H9 (cell line): ENCODE data around the gene YY1. TPM values are rescaled to one million over a fixed set of nuclear protein-coding genes. Genes with fewer than 3 reads are reported as not detected.

Source experiments
- DNase-seq: peaks from one replicate; pipeline ENCODE4 v3.0.0-alpha.2; 2017
- H2AFZ ChIP-seq: one replicate; pipeline ENCODE4 v1.6.1; 2013; ENCODE audit warnings: mild to moderate bottlenecking, low read length, control low read depth, moderate library complexity
- H2AK5ac ChIP-seq: 2 replicates; pipeline ENCODE4 v1.6.1; 2013; ENCODE audit warnings: low read length, control low read depth, mixed read lengths; ENCODE audit not compliant: insufficient read length
- H2BK120ac ChIP-seq: one replicate; pipeline ENCODE4 v1.6.1; 2013; ENCODE audit warnings: low read depth, mild to moderate bottlenecking, low read length, control low read depth, inconsistent platforms; ENCODE audit not compliant: poor library complexity, severe bottlenecking
- H2BK12ac ChIP-seq: 2 replicates; pipeline ENCODE4 v1.6.1; 2013; ENCODE audit warnings: low read length, control low read depth, mixed read lengths, low read depth; ENCODE audit not compliant: insufficient read length
- H2BK15ac ChIP-seq: 2 replicates; pipeline ENCODE4 v1.6.1; 2013; ENCODE audit warnings: low read depth, low read length, control low read depth
- H2BK20ac ChIP-seq: one replicate; pipeline ENCODE4 v1.6.1; 2013; ENCODE audit warnings: low read depth, mild to moderate bottlenecking, low read length, control low read depth, inconsistent platforms; ENCODE audit not compliant: poor library complexity, severe bottlenecking
- H2BK5ac ChIP-seq: 2 replicates; pipeline ENCODE4 v1.6.1; 2013; ENCODE audit warnings: low read length, control low read depth, mixed read lengths; ENCODE audit not compliant: insufficient read length
- H3K14ac ChIP-seq: 2 replicates; pipeline ENCODE4 v1.6.1; 2013; ENCODE audit warnings: low read length, control low read depth; ENCODE audit not compliant: insufficient read depth
- H3K18ac ChIP-seq: 2 replicates; pipeline ENCODE4 v1.6.1; 2013; ENCODE audit warnings: low read depth, mild to moderate bottlenecking, mixed read lengths, low read length, control low read depth; ENCODE audit not compliant: insufficient read length
- H3K23ac ChIP-seq: 2 replicates; pipeline ENCODE4 v1.6.1; 2013; ENCODE audit warnings: low read length, control low read depth, mixed read lengths, low read depth; ENCODE audit not compliant: insufficient read length
- H3K23me2 ChIP-seq: 2 replicates; pipeline ENCODE4 v1.6.1; 2013; ENCODE audit warnings: low read depth, mild to moderate bottlenecking, mixed read lengths, low read length, control low read depth; ENCODE audit not compliant: insufficient read length, poor library complexity, severe bottlenecking
- H3K27ac ChIP-seq: 2 replicates; pipeline ENCODE4 v1.5.1; 2013; ENCODE audit warnings: low read length, control low read depth, mixed read lengths, low read depth; ENCODE audit not compliant: insufficient read length
- H3K27me3 ChIP-seq: 2 replicates; pipeline ENCODE4 v1.6.1; 2013; ENCODE audit warnings: low read length, control low read depth, inconsistent platforms; ENCODE audit not compliant: insufficient read depth
- H3K4ac ChIP-seq: 2 replicates; pipeline ENCODE4 v1.6.1; 2013; ENCODE audit warnings: low read depth, mild to moderate bottlenecking, control low read depth, inconsistent platforms, low read length, moderate library complexity
- H3K4me1 ChIP-seq: 2 replicates; pipeline ENCODE4 v1.6.1; 2013; ENCODE audit warnings: low read length, control low read depth, inconsistent platforms; ENCODE audit not compliant: insufficient read depth
- H3K4me2 ChIP-seq: 2 replicates; pipeline ENCODE4 v1.6.1; 2013; ENCODE audit warnings: low read length, control low read depth, mixed read lengths; ENCODE audit not compliant: insufficient read length, insufficient read depth
- H3K56ac ChIP-seq: 2 replicates; pipeline ENCODE4 v1.6.1; 2013; ENCODE audit warnings: low read depth, mild to moderate bottlenecking, mixed read lengths, low read length, control low read depth; ENCODE audit not compliant: insufficient read length
- H3K79me1 ChIP-seq: 2 replicates; pipeline ENCODE4 v1.6.1; 2013; ENCODE audit warnings: low read depth, mild to moderate bottlenecking, moderate library complexity, low read length, control low read depth, inconsistent platforms; ENCODE audit not compliant: insufficient read depth, poor library complexity, severe bottlenecking
- H3K79me2 ChIP-seq: 2 replicates; pipeline ENCODE4 v1.6.1; 2013; ENCODE audit warnings: low read length, control low read depth, inconsistent platforms; ENCODE audit not compliant: insufficient read depth
- H3K9ac ChIP-seq: 2 replicates; pipeline ENCODE4 v1.6.1; 2013; ENCODE audit warnings: low read length, control low read depth, mixed read lengths; ENCODE audit not compliant: insufficient read length; ENCODE audit errors: extremely low read depth
- H3K9me3 ChIP-seq: one replicate; pipeline ENCODE4 v1.6.1; 2013; ENCODE audit warnings: low read depth, low read length, inconsistent platforms; ENCODE audit not compliant: control insufficient read depth
- H3T11ph ChIP-seq: one replicate; pipeline ENCODE4 v1.6.1; 2013; ENCODE audit warnings: mild to moderate bottlenecking, low read length, control low read depth, inconsistent platforms
- H4K20me1 ChIP-seq: one replicate; pipeline ENCODE4 v1.6.1; 2013; ENCODE audit not compliant: control insufficient read depth, insufficient read length, insufficient read depth
- H4K5ac ChIP-seq: 2 replicates; pipeline ENCODE4 v1.6.1; 2013; ENCODE audit warnings: low read depth, mild to moderate bottlenecking, mixed read lengths, low read length, control low read depth; ENCODE audit not compliant: insufficient read length
- H4K8ac ChIP-seq: replicated peaks from 2 replicates; pipeline ENCODE4 v1.6.1; 2013; ENCODE audit warnings: low read length, control low read depth, mixed read lengths, low read depth; ENCODE audit not compliant: insufficient read length
- H4K91ac ChIP-seq: 2 replicates; pipeline ENCODE4 v1.6.1; 2013; ENCODE audit warnings: low read depth, mild to moderate bottlenecking, moderate library complexity, mixed read lengths, low read length, control low read depth; ENCODE audit not compliant: insufficient read length
- H3K27ac Mint-ChIP-seq, 3 experiments: 2 replicates in 2 of 3; 3 replicates in 1 of 3; pipeline ENCODE4 v1.8.0; 2020 to 2021; ENCODE audit warnings: mixed read lengths in 3 of 3, mild to moderate bottlenecking in 1 of 3, moderate library complexity in 1 of 3
- H3K27me3 Mint-ChIP-seq: 2 replicates; pipeline ENCODE4 v1.8.0; 2021; ENCODE audit warnings: low read depth, mild to moderate bottlenecking, moderate library complexity, mixed read lengths
- H3K36me3 Mint-ChIP-seq, 3 experiments: 2 replicates in 2 of 3; 3 replicates in 1 of 3; pipeline ENCODE4 v1.8.0; 2020 to 2021; ENCODE audit warnings: low read depth in 3 of 3, mixed read lengths in 3 of 3; ENCODE audit not compliant: insufficient read depth in 1 of 3
- H3K4me1 Mint-ChIP-seq, 2 experiments: 2 replicates each; pipeline ENCODE4 v1.8.0; 2020; ENCODE audit warnings: mixed read lengths in 2 of 2
- H3K4me3 Mint-ChIP-seq, 2 experiments: 2 replicates in 1 of 2; 3 replicates in 1 of 2; pipeline ENCODE4 v1.8.0; 2020 to 2021; ENCODE audit warnings: mild to moderate bottlenecking in 2 of 2, mixed read lengths in 2 of 2, moderate library complexity in 1 of 2
- H3K9me3 Mint-ChIP-seq, 2 experiments: 2 replicates in 1 of 2; 3 replicates in 1 of 2; pipeline ENCODE4 v1.8.0; 2020; ENCODE audit warnings: mild to moderate bottlenecking in 2 of 2, mixed read lengths in 2 of 2, moderate library complexity in 1 of 2
- CTCF ChIP-seq: fragments of 200-600 bp; sonication (generic); conservative IDR thresholded peaks from 3 replicates; pipeline ENCODE4 v1.8.0; 2021; ENCODE audit warnings: antibody characterized with exemption, mild to moderate bottlenecking
- WGBS: extraction: QIAGEN DNeasy Blood & Tissue Kit; methylation state at CpG from one replicate; pipeline ENCODE4 v1.1.7; 2013; ENCODE audit warnings: missing lambda C conversion rate, low lambda C conversion rate, mixed read lengths; ENCODE audit not compliant: insufficient read length; ENCODE audit errors: extremely low coverage; 5-methylcytosine and 5-hydroxymethylcytosine counted together
- total RNA-seq: library from RNA; stranded (reverse); gene quantifications from 2 replicates; pipeline ENCODE4 v1.2.1, GENCODE V29; 2021

Gene YY1
- total RNA-seq, 1 experiment from 2014 or later, result 103 TPM

- Histone ChIP-seq H2BK15ac (no peak overlapping the region), H2AFZ (no peak overlapping the region), H3K4ac (no peak overlapping the region), H3K9me3 (no peaks in the 10 kb centered on the region), H3K4me1 (no peaks in the 10 kb centered on the region), H4K5ac (no peak overlapping the region), H3T11ph (no peak overlapping the region), H3K79me2 (no peaks in the 10 kb centered on the region), H3K27me3 (no peaks in the 10 kb centered on the region; the same call in 1 of the 2 replicates), H3K56ac (no peak overlapping the region), H2BK5ac (no peak overlapping the region), H3K23me2 (no peaks in the 10 kb centered on the region), H4K8ac (no peak overlapping the region), H4K91ac (no peak overlapping the region), H3K18ac (no peak overlapping the region), H2AK5ac (no peak overlapping the region), H3K79me1 (no peaks in the 10 kb centered on the region), H3K27ac (no peak overlapping the region), H2BK120ac (no peak overlapping the region), H3K4me2 (no peak overlapping the region), H3K23ac (no peak overlapping the region), H2BK20ac (no peak overlapping the region), H2BK12ac (no peak overlapping the region), H4K20me1 (no peaks in the 10 kb centered on the region), H3K9ac (no peak overlapping the region), H3K14ac (no peak overlapping the region)
- Mint-ChIP-seq H3K9me3 (no peaks in the 10 kb centered on the region), H3K27ac (no peak overlapping the region; a peak in 1 of 7 replicates), H3K36me3 (no peaks in the 10 kb centered on the region), H3K4me3 (no peak overlapping the region), H3K27me3 (no peaks in the 10 kb centered on the region; the same call in 1 of the 2 replicates), H3K4me1 (peaks cover 33 to 45% of the 10 kb centered on the region in 2 experiments)
- DNase-seq, result no peak
- TF ChIP-seq CTCF, result no peak
- WGBS, result no CpG with 5 or more reads among the region's 26 CpGs
Observed at GRCh38 chr14:100313464-100314230, 74.7 kb downstream of the YY1 start.
